Activated CD4-positive, alpha-beta memory T cell treated with anti-CD3 and anti-CD28 coated beads, Interleukin-2, amount 10 ng/mL, durations not matched to agents 7 days and 5 days (primary cell): Measurements from ENCODE around the gene HSD17B4. TPM values are rescaled to one million over a fixed set of nuclear protein-coding genes. Genes with fewer than 3 reads are reported as not detected.
"Not testable (repeated sequence)": the region's sequence is repeated elsewhere in the genome, so short reads cannot be mapped to it uniquely, and the experiment has no call there.

Experiments
- CTCF ChIA-PET: fragments of 350-600 bp; sonication (Branson Sonifier 250); formaldehyde crosslinking; loops from one replicate; lab custom pipeline; 2021; ENCODE audit warnings: antibody characterized with exemption, inconsistent platforms; lab: Charles Lee
- POLR2A ChIA-PET: fragments of 350-600 bp; sonication (Branson Sonifier 250); formaldehyde crosslinking; loops from one replicate; lab custom pipeline; 2021; ENCODE audit warnings: antibody characterized with exemption; lab: Charles Lee
- DNase-seq: peaks from one replicate; pipeline ENCODE4 v3.0.0-alpha.2; 2020
- H3K27ac Mint-ChIP-seq: one replicate; pipeline ENCODE4 v1.8.0; 2021; ENCODE audit warnings: mild to moderate bottlenecking, mixed read lengths
- H3K27me3 Mint-ChIP-seq: one replicate; pipeline ENCODE4 v1.8.0; 2021; ENCODE audit warnings: mixed read lengths
- H3K36me3 Mint-ChIP-seq: one replicate; pipeline ENCODE4 v1.8.0; 2021; ENCODE audit warnings: low read depth, mixed read lengths
- H3K4me1 Mint-ChIP-seq: one replicate; pipeline ENCODE4 v1.8.0; 2021; ENCODE audit warnings: mixed read lengths
- H3K4me3 Mint-ChIP-seq: one replicate; pipeline ENCODE4 v1.8.0; 2021; ENCODE audit warnings: mild to moderate bottlenecking, mixed read lengths
- H3K9me3 Mint-ChIP-seq: one replicate; pipeline ENCODE4 v1.8.0; 2021; ENCODE audit warnings: mixed read lengths
- total RNA-seq, 2 experiments: library from RNA; stranded (reverse); gene quantifications; one replicate each; pipeline ENCODE4 v1.2.3, GENCODE V29; 2021

The HSD17B4 gene
- total RNA-seq: 10 to 100 TPM; 57.2 to 59.1 TPM

GRCh38 chr5:119452373-119453039 lies at the start of gene HSD17B4:
HSD17B4 (plus strand) TSS chr5:119452497; CDS start chr5:119452576, 79 bp downstream.
- POLR2A ChIA-PET: interaction anchor here (1.0 to 1.5 kb wide), 3 partner anchors 8 to 382 kb away, joined by 3 read pairs; partner anchors contain the start of gene DMXL1
- CTCF ChIA-PET: interaction anchor here (0.6 to 2.4 kb wide), 2 partner anchors 42 to 464 kb away, joined by 3 to 11 read pairs; partner anchors contain the start of gene DTWD2
- H3K27me3 Mint-ChIP-seq: peaks cover 11% of the 10 kb centered on the region
- peaks cover 4% of the 10 kb centered on the region for H3K9me3 Mint-ChIP-seq
- H3K36me3 Mint-ChIP-seq: no peaks in the 10 kb centered on the region
- H3K27ac Mint-ChIP-seq: peak within 1 kb of the TSS; percentile 44
- H3K4me3 Mint-ChIP-seq: peak within 1 kb of the TSS; percentile 87
- H3K4me1 Mint-ChIP-seq: peaks cover 20% of the 10 kb centered on the region
- DNase-seq: peak; percentile 82

GRCh38 chr5:119402555-119402954 lies 49.7 kb upstream of the HSD17B4 start:
- Mint-ChIP-seq H3K4me1 (peaks cover 11% of the 10 kb centered on the region), H3K27ac (no peak overlapping the region), H3K4me3 (no peak overlapping the region), H3K27me3 (no peaks in the 10 kb centered on the region), H3K9me3 (no peaks in the 10 kb centered on the region), H3K36me3 (peaks cover 4% of the 10 kb centered on the region)
- POLR2A ChIA-PET: no interaction called here
- CTCF ChIA-PET: interaction anchor here (1.1 to 1.3 kb wide), 2 partner anchors 9 kb away, joined by 4 to 5 read pairs; no protein-coding TSS in a partner anchor
- no peak for DNase-seq

GRCh38 chr5:119404033-119404432 lies 48.3 kb upstream of the HSD17B4 start:
- CTCF ChIA-PET: no interaction called here
- Mint-ChIP-seq H3K4me1 (peaks cover 5% of the 10 kb centered on the region), H3K27me3 (no peaks in the 10 kb centered on the region), H3K9me3 (no peaks in the 10 kb centered on the region), H3K4me3 (no peak overlapping the region), H3K36me3 (no peaks in the 10 kb centered on the region), H3K27ac (no peak overlapping the region)
- no peak for DNase-seq
- POLR2A ChIA-PET: no interaction called here

- Mint-ChIP-seq H3K27ac (no peak overlapping the region), H3K9me3 (no peaks in the 10 kb centered on the region), H3K36me3 (no peaks in the 10 kb centered on the region), H3K27me3 (no peaks in the 10 kb centered on the region), H3K4me1 (peaks cover 10% of the 10 kb centered on the region), H3K4me3 (no peak overlapping the region)
- CTCF ChIA-PET: interaction anchor here (0.6 kb wide), 1 partner anchor 90 kb away, joined by 3 read pairs; no protein-coding TSS in a partner anchor
- DNase-seq: no peak
- POLR2A ChIA-PET: no interaction called here
Measured at GRCh38 chr5:119405419-119405818, 46.9 kb upstream of the HSD17B4 start.

- peaks cover 22% of the 10 kb centered on the region for H3K4me1 Mint-ChIP-seq
Measured at GRCh38 chr5:119406551-119407110, 45.7 kb upstream of the HSD17B4 start.

GRCh38 chr5:119409235-119409815 lies 43.0 kb upstream of the HSD17B4 start:
- no peaks in the 10 kb centered on the region for H3K9me3 Mint-ChIP-seq
- no peak overlapping the region for H3K27ac Mint-ChIP-seq
- H3K27me3 Mint-ChIP-seq: peaks cover 5% of the 10 kb centered on the region
- ChIA-PET CTCF (interaction anchor here (0.7 to 8.1 kb wide), 7 partner anchors 11 to 421 kb away, joined by 3 to 127 read pairs (median 3); partner anchors contain the start of genes DTWD2 and HSD17B4), POLR2A (interaction anchor here (0.6 to 3.1 kb wide), 4 partner anchors 56 to 141 kb away, joined by 3 to 13 read pairs (median 4); no protein-coding TSS in a partner anchor)
- peaks cover 32% of the 10 kb centered on the region for H3K4me1 Mint-ChIP-seq
- no peaks in the 10 kb centered on the region for H3K36me3 Mint-ChIP-seq
- no peak overlapping the region for H3K4me3 Mint-ChIP-seq
- DNase-seq: peak; percentile 33

More at GRCh38 chr5:119406551-119407110, 45.7 kb upstream of the HSD17B4 start:
- Mint-ChIP-seq H3K27ac (no peak overlapping the region), H3K9me3 (no peaks in the 10 kb centered on the region), H3K36me3 (no peaks in the 10 kb centered on the region), H3K27me3 (no peaks in the 10 kb centered on the region), H3K4me3 (no peak overlapping the region)
- CTCF ChIA-PET: interaction anchor here (8.1 kb wide), 1 partner anchor 418 kb away, joined by 127 read pairs; the partner anchor contains the start of gene DTWD2
- no peak for DNase-seq
- POLR2A ChIA-PET: no interaction called here

GRCh38 chr5:119410448-119411159 lies 41.7 kb upstream of the HSD17B4 start:
- Mint-ChIP-seq H3K27me3 (peaks cover 6% of the 10 kb centered on the region), H3K36me3 (no peaks in the 10 kb centered on the region), H3K27ac (no peak overlapping the region), H3K4me1 (peaks cover 32% of the 10 kb centered on the region), H3K9me3 (no peaks in the 10 kb centered on the region), H3K4me3 (no peak overlapping the region)
- ChIA-PET CTCF (interaction anchor here (0.6 to 8.1 kb wide), 33 partner anchors 8 to 427 kb away, joined by 3 to 127 read pairs (median 6); partner anchors contain the start of genes DMXL1, DTWD2 and HSD17B4), POLR2A (interaction anchor here (1.1 to 3.1 kb wide), 6 partner anchors 53 to 389 kb away, joined by 3 to 13 read pairs (median 4); partner anchors contain the start of gene DMXL1)
- no peak for DNase-seq

GRCh38 chr5:119411361-119412278 lies 40.7 kb upstream of the HSD17B4 start:
- Mint-ChIP-seq H3K4me3 (peak overlapping the region; percentile 70), H3K9me3 (no peaks in the 10 kb centered on the region), H3K27me3 (peaks cover 6% of the 10 kb centered on the region), H3K27ac (peak overlapping the region; percentile 13), H3K36me3 (no peaks in the 10 kb centered on the region), H3K4me1 (peaks cover 32% of the 10 kb centered on the region)
- ChIA-PET POLR2A (interaction anchor here (0.8 to 3.1 kb wide), 14 partner anchors 54 to 424 kb away, joined by 3 to 13 read pairs (median 4); partner anchors contain the start of genes DMXL1 and DTWD2), CTCF (interaction anchor here (0.6 to 8.1 kb wide), 52 partner anchors 9 to 428 kb away, joined by 3 to 127 read pairs (median 5); partner anchors contain the start of genes DMXL1, DTWD2 and TNFAIP8)
- peak; percentile 58 for DNase-seq

GRCh38 chr5:119412279-119413227 lies 39.7 kb upstream of the HSD17B4 start:
- H3K27ac Mint-ChIP-seq: no peak overlapping the region
- H3K9me3 Mint-ChIP-seq: no peaks in the 10 kb centered on the region

GRCh38 chr5:119414124-119414734 lies 38.1 kb upstream of the HSD17B4 start:
- H3K4me1 Mint-ChIP-seq: peaks cover 39% of the 10 kb centered on the region
- H3K27me3 Mint-ChIP-seq, DNase-seq, H3K9me3 Mint-ChIP-seq, POLR2A ChIA-PET, H3K27ac Mint-ChIP-seq, H3K4me3 Mint-ChIP-seq, H3K36me3 Mint-ChIP-seq: not testable (repeated sequence)
- CTCF ChIA-PET: interaction anchor here (1.6 to 8.1 kb wide), 3 partner anchors 98 to 430 kb away, joined by 6 to 127 read pairs (median 12); partner anchors contain the start of gene DTWD2

More at GRCh38 chr5:119412279-119413227, 39.7 kb upstream of the HSD17B4 start:
- DNase-seq: no peak
- ChIA-PET CTCF (interaction anchor here (0.7 to 8.1 kb wide), 50 partner anchors 8 to 430 kb away, joined by 3 to 127 read pairs (median 6); partner anchors contain the start of genes DMXL1, DTWD2 and TNFAIP8), POLR2A (interaction anchor here (0.8 to 1.7 kb wide), 9 partner anchors 55 to 425 kb away, joined by 3 to 9 read pairs (median 4); partner anchors contain the start of gene DTWD2)
- peak overlapping the region; percentile 70 for H3K4me3 Mint-ChIP-seq
- H3K36me3 Mint-ChIP-seq: no peaks in the 10 kb centered on the region
- H3K27me3 Mint-ChIP-seq: peaks cover 6% of the 10 kb centered on the region
- H3K4me1 Mint-ChIP-seq: peaks cover 34% of the 10 kb centered on the region
